ENCODE measurements around the gene CLEC19A.

DNA sequence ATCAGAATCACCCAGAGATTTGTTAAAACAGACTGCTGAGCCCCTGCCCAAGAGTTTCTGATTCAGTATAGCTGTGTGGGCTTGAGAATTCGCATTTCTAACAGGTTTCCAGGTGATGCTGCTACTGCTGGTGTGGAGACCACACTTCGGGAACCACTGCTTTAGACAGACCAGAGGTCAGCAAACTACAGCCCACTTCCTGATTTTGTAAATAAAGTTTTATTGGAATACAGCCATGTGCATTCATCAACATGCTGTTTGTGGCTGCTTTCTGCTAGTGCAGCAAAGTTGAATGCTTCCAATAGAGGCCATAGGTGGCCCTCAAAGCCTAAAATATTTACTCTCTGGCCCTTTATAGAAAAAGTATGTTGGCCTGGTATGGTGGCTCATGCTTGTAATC lies 32.6 kb upstream of the CLEC19A start:
- TF ChIP-seq, protein P1, sequence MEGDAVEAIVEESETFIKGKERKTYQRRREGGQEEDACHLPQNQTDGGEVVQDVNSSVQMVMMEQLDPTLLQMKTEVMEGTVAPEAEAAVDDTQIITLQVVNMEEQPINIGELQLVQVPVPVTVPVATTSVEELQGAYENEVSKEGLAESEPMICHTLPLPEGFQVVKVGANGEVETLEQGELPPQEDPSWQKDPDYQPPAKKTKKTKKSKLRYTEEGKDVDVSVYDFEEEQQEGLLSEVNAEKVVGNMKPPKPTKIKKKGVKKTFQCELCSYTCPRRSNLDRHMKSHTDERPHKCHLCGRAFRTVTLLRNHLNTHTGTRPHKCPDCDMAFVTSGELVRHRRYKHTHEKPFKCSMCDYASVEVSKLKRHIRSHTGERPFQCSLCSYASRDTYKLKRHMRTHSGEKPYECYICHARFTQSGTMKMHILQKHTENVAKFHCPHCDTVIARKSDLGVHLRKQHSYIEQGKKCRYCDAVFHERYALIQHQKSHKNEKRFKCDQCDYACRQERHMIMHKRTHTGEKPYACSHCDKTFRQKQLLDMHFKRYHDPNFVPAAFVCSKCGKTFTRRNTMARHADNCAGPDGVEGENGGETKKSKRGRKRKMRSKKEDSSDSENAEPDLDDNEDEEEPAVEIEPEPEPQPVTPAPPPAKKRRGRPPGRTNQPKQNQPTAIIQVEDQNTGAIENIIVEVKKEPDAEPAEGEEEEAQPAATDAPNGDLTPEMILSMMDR (conservative IDR thresholded peaks at IDR 0.05; ENCODE audit: low read length), result no peak
- TF ChIP-seq EZH2phosphoT487 (IDR thresholded peaks at IDR 0.05; ENCODE audit: borderline replicate concordance), result no peak

Measured in Loucy (cell line).